HG02970 (cell line): ENCODE measurements around the gene TMTC1.

Experiments used
- ATAC-seq: cut with Tn5 transposase; IDR thresholded peaks from one replicate; pipeline ENCODE4 v1.9.1; 2021; ENCODE audit warnings: mild to moderate bottlenecking, moderate library complexity, moderate number of reproducible peaks; ENCODE audit not compliant: unreplicated experiment, low FRiP score

The TMTC1 gene

GRCh38 chr12:29627221-29627620, 156.5 kb downstream of the TMTC1 start:
- ATAC-seq, result no peak

GRCh38 chr12:29625359-29625953, 158.3 kb downstream of the TMTC1 start:
- ATAC-seq, result no peak

- no peak for ATAC-seq
Measured at GRCh38 chr12:29622251-29622650, 161.5 kb downstream of the TMTC1 start.

GRCh38 chr12:29620030-29620429, 163.7 kb downstream of the TMTC1 start:
- ATAC-seq, result no peak

- ATAC-seq, result no peak
Measured at GRCh38 chr12:29617407-29617803, 166.3 kb downstream of the TMTC1 start.

- ATAC-seq, result no peak
Measured at GRCh38 chr12:29616664-29617406, 166.9 kb downstream of the TMTC1 start.

- ATAC-seq, result no peak
Measured at GRCh38 chr12:29614694-29615325, 168.9 kb downstream of the TMTC1 start.

- ATAC-seq, result no peak
Measured at GRCh38 chr12:29612912-29613311, 170.8 kb downstream of the TMTC1 start.

- no peak for ATAC-seq
Measured at GRCh38 chr12:29611906-29612305, 171.8 kb downstream of the TMTC1 start.

- ATAC-seq, result no peak
Measured at GRCh38 chr12:29610473-29611170, 173.1 kb downstream of the TMTC1 start.

GRCh38 chr12:29609431-29610215, 174.1 kb downstream of the TMTC1 start:
- ATAC-seq, result no peak

- ATAC-seq, result no peak
Measured at GRCh38 chr12:29608581-29608980, 175.2 kb downstream of the TMTC1 start.

GRCh38 chr12:29599381-29599780, 184.4 kb downstream of the TMTC1 start:
- ATAC-seq, result no peak

GRCh38 chr12:29595071-29595755, 188.5 kb downstream of the TMTC1 start:
- no peak for ATAC-seq

GRCh38 chr12:29593001-29593400, 190.7 kb downstream of the TMTC1 start:
- no peak for ATAC-seq

GRCh38 chr12:29591140-29592020, 192.4 kb downstream of the TMTC1 start:
- no peak for ATAC-seq

GRCh38 chr12:29589851-29590250, 193.9 kb downstream of the TMTC1 start:
- no peak for ATAC-seq

GRCh38 chr12:29589286-29589820, 194.4 kb downstream of the TMTC1 start:
- ATAC-seq, result no peak
